NCI-H510A treated with DMSO at 0.1 percent for 48 hours (cell line): ENCODE measurements around the gene GNAS-AS1.
"Not testable (repeated sequence)": the region's sequence is repeated elsewhere in the genome, so short reads cannot be mapped to it uniquely, and the experiment has no call there.

Experiments used
- DNase-seq: peaks from one replicate; lab custom pipeline; 2025; lab: John Stamatoyannopoulos, UW

The GNAS-AS1 gene

DNA sequence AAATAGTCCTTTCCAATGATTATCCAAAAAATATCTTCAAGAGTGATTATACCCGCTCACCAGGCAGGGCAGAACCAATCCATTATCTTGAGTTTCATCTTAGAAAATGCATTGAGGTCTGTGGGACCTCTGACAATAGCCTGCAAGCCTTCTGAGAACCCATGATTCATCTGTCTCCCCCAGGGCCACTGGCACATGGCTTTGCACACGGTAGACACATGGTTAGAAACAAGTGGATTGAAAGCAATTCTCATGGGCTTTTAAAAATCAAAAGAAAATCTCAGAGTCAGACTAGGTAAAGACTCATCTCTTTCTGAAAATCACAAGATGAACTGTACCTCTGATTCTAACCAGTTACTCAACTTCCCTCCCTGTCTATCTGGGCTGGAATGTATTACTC is 15.5 kb downstream of the GNAS-AS1 start:
- DNase-seq: no peak

DNA sequence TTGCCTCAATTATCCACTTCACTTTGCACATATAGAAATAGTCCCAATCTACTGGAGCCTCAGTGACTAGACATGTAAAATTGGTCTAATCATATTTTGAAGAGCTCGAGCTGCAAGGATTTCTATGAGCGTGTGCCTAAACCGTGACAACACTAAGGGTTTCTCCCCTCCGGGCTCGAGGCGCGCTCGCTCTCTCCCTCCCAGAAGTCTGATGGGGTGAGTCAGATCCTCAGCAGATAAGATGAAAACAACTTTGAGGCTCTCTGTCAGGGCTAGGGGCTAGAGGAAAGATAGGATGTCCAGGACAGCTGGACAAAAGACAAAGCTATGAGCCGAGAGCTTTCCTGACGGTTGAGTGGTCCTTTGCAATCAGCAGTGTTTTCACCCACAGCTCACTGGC is 16.8 kb downstream of the GNAS-AS1 start:
- DNase-seq: no peak

DNA sequence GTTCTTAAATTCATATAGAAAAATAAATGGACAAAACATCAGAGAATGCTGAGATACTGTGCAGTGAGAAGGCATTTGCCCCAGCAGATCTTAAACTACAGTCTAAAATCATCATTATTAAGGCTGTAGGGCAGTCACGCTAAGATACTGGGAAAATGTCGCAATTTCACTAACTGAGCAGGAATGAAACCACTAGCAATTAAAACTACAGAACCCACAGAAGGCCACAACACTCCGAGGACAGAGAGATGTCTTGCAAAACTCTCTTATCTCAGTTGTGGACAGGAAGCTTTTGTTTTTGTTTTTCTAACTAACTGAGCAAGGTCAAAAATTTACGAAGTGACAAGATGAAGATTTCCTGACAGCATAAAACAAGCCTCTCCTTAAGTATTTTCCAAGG is 18.2 kb downstream of the GNAS-AS1 start:
- DNase-seq: no peak

DNA sequence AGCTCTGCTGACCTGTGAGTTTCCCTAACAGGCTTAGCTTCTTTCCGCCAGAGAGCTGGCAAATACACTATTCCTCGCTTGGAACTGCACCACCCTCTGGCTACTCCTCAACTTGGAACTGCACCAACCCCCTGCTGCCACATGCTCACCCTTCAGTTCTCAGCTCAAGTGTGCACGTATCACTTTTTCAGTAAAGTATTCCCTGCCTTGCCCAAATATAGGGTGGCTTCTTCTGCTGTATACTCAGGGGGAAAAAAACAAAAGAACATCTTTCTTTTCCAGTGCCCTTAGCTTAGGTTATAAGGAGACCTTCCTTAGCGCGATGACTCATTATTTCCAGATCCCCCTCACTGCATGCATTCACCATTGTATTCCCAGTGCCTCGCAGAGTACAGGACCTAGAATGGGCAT is 21.2 kb downstream of the GNAS-AS1 start:
- no peak for DNase-seq

DNA sequence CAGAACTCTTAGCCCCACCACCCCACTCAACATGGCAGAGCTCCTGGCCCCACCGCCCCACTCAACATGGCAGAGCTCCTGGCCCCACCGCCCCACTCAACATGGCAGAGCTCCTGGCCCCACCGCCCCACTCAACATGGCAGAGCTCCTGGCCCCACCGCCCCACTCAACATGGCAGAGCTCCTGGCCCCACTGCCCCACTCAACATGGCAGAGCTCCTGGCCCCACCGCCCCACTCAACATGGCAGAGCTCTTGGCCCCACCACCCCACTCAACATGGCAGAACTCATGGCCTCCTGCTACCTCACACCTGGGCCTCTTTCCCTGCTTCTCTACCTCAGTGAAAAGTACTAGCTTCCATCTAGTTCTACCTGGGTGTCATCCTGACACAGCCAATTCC is 21.9 kb downstream of the GNAS-AS1 start:
- DNase-seq: not testable (repeated sequence)

DNA sequence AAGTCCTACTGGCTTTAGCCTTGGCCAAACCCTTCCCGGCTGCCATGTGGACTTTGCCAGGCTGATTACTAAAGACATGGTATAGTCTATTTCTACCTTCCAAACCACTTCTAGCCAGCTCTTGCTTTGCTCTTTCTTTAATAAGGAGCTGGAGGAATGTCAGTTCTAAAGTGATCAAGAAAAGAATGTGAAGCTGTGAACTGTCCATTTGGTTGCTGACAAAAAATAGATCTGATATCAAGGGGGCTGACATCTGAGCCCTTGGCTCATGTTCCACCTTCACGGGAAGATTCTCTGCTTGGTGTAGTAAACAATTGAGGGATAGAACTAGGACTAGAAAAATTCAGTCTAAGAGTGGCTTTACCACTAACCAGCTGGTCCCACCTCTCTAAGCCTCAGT is 22.6 kb downstream of the GNAS-AS1 start:
- no peak for DNase-seq

DNA sequence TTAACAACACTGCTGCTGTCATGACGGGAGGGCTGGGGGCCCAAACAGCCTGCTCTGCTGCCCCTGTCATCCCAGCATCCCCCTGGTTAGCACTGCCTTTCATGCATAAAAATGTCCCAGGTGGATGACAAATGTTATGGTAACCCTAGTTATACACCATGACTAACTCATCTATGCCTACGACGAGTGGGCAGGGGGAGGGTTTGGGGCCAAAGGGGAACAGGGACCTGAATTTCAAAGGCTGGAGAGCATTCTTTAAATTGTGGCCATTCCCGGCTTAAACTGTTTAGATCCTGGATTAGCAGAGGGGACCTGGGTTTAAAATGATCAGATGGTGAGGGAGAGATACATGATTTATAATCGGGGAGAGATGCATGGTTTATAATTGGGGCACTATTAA is 24.4 kb downstream of the GNAS-AS1 start:
- DNase-seq: no peak

DNA sequence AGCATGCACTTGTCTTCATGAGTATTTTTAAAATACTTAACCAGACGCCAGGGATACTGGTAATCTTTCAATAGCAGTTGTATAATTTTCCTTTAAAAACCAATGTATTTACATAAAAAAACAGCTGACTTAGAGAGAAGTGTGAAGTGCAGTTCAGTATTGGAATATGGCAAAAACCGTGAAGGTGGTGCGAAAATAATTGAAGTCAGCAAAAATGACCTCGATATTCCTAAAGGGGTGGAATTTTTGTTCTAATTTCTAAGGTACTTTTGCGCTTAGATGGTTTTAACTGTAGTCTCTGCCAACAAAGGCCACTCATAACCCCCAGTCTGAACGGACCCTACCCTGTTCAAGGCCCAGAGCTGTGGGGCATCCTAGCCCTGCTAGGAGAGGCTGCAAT is 25.3 kb downstream of the GNAS-AS1 start:
- DNase-seq: no peak

DNA sequence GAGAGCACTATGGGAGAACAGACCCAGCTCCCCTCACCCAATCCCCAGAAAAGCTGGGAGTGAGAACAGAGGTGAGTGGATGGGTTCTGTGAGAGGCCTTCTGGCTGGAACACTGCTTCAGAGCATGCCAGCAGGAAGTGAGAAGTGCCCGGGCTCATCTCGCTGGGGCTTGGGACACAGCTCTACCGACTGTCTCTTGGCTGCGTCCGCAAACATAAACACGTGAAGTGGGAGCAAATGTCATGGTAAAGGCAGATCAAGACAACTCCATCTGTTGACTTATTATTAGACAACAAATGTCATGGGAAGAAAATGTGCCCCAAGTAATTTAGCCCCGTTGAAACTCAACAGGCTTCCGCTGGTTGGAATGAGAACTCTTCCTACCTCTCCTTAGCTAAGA is 25.9 kb downstream of the GNAS-AS1 start:
- DNase-seq: no peak

DNA sequence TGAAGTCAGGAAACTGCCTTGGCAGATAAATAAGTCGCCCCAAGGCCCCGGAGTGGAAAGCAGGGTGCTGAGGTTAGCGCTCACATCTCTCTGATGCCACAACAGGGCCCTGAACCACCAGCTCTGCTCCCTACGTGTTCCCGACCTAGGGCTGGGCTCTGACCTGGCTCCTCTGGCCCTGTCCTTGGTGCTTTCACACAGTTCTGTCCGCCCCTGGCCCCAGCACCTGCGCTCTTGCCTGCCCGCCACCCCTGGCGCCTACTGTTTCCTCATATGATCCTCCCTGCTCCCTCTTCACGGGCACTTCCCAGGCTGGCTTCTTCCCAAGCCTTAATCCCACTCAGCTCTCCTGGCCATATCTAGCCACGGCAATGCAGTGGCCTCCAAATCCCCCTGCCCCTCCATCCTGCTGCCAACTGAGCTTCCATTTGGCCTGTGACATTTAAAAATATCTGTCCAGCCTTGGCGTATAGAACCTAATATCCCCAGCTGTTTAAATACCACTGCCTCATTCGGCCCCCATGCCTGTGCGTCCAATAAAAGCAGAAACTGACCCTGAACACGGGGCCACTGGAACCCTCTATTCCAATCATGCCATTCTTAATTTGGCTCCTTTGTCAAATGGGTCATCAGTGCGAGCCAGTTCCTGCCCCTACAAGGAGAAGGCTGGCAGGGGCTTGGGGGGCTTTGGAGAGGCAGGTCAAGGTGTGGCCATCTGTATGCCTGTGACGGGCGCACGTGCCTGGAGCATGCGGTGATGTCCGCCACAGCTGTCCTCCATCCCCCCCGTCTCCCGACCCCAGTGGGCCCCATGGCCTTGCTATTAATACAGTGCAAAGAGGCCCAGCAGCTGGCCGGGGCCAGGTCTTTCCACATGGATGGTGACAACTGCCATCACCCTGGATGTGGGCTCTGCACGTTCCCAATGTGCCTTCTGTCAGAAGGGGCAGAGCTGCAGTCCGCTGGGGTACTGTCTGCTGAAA is 27.7 kb downstream of the GNAS-AS1 start:
- no peak for DNase-seq

DNA sequence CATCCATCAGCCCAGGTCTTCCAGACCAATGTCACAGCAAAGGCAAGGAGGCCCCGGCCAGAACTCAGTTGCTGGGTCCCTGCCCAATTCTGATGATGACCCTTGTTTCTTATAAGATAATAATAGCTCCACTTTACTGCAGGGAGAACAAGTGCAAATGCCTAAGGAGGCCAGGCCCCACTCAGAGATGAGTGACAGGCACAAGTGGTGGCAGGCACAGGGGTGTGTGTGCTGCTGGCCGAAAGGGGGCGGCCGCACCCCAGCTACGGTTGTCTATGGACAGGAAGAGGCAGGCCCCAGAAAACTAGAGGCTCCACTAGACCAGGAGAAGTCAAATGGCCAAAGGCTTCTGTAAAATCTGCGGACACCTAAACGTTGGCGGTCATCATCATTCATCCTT is 28.6 kb downstream of the GNAS-AS1 start:
- DNase-seq: no peak

DNA sequence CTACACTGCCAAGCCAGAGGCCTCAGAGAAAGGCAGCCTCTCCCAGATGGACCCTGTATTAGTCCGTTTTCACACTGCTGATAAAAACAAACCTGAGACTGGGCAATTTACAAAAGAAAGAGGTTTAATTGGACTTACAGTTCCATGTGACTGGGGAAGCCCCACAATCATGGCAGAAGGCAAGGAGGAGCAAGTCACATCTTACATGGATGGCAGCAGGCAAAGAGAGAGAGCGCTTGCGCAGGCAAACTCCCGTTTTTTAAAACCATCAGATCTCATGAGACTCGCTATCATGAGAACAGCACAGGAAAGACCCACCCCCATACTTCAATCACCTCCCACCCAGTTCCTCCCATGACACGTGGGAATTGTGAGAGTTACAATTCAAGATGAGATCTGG is 30.2 kb downstream of the GNAS-AS1 start:
- DNase-seq: not testable (repeated sequence)

DNA sequence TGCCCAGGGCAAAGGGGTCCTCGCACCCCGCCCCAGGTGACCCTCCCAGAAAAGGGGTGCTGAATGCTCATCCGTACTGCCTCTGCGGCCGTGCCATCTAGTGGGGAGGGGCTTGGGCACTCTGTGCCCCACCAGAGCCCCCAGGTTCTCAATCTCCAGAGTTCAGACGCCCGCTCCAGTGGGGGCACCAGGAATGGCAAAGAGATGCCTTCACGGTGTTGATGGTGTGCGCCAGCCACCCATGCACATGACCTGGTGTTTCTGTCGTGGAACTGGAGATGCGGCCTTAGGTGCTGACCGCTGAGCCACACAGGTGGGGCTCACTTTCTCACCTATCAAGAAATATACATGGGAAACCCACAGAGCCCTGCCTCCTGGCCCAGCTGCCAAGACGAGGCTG is 30.8 kb downstream of the GNAS-AS1 start:
- DNase-seq: no peak

DNA sequence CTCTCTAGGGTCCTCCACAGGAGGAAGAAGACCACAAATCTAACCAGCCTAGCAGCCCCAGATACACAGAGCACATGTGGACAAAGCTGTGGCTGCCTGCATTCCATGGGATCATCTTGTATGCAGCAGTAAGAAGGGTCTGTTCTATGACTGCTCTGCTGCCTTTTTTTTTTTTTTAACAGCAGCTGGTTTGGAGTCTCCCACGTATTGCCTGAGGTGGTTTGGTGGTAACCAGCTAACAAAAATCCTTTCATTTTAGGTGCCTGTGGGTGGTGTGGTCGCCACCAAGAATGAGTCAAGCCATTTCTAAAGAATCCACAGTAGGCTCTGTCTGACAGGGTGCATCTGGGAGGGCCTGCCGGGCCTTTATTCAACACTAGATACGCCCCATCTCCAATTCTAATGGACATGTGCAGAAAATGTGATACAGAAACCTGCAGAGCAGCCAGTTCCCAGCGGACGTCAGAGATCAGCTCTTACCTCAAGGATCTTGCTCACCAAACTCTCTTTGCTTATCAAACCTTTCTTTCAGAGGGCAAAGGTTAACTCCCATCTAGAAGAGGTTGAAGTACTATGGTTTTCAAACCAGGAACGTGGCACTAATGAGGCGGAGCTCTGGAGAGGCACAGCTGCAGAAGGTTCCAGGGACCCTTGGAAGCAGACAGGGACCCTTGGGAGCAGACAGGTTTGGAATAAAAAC is 32.0 kb downstream of the GNAS-AS1 start:
- DNase-seq: no peak

DNA sequence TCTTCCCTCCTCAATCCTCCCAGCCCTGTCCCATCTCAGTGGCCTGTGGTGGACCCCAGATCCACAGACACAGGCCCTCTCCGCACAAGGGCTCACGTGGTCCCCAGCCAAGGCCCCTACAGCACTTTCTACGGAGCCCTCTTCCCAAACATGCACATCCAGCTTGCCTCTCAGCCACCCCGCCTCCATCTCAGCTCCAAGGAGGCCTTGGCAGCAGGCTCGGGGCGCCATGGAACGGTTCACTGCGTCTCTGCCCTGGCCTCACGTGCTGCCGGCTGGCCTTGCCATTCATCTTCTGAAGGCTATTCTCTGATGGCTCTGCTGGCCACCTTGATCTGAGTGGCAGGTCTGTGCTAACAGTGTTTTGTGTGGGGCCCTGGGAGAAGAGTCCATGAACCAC is 33.0 kb downstream of the GNAS-AS1 start:
- no peak for DNase-seq

DNA sequence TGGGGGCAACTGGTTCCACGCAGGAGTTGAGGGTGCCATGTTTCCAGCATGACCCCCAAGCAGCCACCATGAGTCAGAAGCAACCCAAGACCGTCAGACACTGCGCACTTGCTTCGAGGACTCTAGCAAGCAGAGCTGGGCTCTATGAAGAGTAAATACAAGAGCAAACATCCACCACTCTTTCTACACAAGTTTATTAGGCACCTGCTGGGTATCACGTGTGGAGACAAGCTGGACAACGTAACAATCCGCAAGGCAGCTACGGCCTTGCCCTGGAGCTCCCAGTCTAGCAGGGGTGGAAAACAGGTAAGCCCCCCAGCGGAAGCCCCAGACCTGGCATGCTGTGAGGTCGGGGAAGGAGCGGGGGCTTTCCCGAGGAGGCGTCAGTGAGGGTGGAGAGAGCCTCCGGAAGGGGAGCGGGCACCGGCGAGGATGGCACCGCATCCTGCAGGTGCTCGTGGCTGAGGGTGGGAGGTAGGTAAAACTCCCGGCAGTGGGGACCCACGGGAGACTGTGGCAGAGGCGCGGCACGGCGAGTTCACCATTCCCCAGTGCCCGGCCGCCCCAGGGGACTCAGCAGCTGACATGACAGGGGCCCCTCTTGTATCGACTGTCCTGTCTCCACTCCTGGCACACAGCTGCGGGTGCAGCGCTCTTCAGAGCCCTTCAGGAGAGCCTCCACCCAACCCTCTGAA is 33.6 kb downstream of the GNAS-AS1 start:
- no peak for DNase-seq

DNA sequence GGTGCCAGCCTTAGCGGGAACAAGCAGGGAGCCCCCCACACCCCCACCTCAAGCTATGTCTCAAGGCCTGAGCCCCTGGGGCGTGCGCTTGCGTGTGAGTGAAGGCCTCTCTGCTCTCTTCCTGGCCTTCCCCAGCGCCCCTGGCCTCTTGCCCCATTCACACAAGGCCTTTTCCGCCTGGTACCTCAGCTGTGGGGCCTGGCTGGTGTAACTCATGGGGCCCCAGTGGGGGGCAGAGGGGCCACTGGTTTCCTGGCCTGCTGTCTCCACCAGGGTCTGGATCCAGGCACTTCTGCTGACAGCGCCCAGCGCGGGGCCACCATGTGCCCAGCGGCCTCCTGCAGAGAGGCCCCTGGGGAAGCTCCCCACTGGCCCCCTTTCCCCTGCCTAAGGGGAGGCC is 34.7 kb downstream of the GNAS-AS1 start:
- no peak for DNase-seq

DNA sequence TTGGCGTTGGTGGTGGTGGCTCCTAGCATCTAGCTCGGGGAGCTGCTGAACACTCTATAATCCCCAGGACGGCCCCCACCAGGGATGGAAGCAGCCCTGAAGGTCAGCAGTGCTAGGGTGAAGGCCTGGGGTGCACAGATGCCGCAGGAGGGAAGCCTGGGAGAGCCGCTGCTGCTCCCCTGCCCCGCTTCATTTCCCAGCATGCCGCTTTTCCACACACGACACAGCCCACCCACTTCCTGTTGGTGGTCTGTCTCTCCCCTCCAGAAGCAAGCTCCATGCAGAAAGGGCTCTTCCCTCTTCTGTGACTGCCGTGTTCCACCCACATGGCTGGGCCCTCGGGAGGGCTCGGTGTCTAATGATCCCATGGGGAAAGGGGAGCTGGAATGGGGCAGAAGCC is 35.3 kb downstream of the GNAS-AS1 start:
- no peak for DNase-seq

DNA sequence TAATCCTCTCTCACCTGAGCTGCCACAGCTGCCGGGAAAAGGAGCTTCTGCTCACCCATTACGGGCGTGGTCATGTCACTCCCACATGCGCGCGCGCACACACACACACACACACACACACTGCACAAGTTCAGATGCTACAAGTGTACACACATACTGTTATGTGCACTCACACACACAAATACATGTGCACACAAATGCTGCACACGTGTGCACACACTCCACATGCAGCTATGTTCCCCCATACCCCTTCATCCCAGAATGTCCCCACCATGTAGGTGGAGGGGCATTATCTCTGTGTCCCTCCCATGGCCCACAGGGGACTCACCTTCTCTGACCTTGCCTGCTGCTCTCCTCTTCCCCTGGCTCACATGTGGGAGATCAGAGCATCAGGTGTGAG is 37.3 kb downstream of the GNAS-AS1 start:
- DNase-seq: no peak

DNA sequence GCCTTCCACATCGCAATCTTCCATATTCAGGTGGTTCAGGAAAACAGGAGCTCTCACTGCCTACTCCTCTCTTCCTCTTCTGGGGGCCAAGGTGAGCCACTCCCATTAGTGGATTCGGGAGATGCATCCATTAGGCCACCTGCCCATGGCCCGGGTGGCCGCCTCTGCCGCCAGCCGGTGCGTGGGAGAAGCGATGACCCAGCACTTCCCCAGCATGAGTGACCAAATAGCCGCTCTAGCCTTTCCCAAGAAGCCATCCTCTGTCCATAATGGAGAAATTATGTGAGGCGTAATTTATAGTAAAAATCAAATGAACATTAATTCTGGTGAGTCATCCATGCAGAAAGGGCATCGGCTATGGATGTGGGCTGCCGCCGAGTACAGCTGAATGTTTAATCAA is 39.4 kb downstream of the GNAS-AS1 start:
- DNase-seq: no peak

DNA sequence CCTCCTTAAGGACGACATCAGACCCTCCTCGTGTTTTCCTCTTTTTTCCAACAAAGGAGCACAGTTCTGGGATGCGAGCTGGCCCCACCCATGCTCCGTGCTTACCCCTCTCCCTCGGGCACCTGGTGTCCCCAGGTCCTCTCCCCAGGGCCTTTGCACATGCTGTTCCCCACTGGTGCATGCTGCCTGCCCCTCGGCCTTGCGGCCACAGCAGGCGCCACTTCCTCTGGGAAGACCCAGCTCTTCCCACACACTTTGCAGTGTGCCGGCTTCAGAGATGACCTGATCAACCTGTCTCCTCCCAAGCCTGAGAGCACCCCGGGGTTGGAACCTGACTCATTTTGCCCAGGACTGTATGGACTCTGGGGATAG is 39.8 kb downstream of the GNAS-AS1 start:
- DNase-seq: no peak

DNA sequence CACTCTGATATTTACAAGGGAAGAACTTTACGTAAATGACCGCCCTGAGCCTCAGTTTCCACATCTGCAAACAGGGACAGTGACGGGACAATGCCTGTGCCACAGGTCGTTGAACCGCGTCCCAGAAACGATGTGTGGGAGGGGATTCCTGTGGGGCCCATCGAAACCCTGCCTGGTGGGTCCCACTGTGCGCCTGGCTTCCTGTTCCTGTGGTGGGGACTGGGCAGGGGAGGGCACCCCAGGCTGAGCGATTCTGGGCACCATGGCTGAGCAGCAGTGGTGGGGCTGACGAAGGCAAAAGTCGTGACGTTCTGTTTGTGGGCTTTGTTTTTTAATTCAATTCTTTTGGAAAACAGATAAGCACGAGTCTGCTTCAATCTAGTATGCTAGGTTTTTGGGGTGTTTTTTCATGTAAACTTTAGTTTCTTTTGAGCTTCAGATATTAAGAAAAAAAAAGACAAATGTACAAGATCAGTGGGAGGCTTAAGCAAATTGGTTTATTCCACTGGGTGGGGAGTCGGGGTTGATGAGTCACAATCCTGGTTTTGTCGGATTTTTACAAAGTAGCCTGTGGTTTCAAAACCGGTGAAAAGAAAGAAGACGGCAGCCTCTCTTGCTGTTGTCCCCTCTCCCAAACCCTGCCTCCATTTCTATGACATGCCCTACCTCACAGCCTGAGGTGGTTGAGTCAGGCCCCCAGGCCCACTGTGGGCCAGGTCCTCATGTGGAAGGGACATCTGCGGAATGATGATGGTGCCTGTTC is 40.4 kb downstream of the GNAS-AS1 start:
- DNase-seq: no peak
